Stimulated activated CD8-positive, alpha-beta memory T cell treated with anti-CD3 and anti-CD28 coated beads, Interleukin-12 subunit alpha, Interleukin-12 subunit beta, amount 100 ng/mL, for 1 hour (primary cell): ENCODE measurements around the gene KCNG1.
"Not testable (repeated sequence)": the region's sequence is repeated elsewhere in the genome, so short reads cannot be mapped to it uniquely, and the experiment has no call there.

Experiments
- DNase-seq: peaks from one replicate; pipeline ENCODE4 v3.0.0-alpha.2; 2020; ENCODE audit warnings: low read depth

Gene KCNG1

DNA sequence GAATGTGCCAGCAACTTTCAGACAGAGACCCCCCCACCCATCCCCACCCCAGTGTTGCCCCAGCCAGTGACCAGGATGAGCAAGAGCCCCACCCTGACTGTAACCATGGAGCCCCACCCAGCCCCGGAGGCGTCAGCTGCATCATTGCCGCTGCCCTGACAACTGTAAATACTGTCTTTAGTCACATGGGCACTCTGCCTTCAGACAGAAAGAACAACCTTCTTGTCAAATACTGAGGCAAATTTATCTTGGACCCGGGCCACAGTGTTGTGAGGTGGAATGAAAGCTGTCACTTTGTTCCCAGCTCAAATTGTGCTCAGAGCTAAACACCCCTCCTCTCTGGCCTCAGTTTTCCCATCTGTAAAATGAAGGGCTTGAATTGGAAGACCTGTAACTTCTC is 40.5 kb downstream of the KCNG1 start:
- DNase-seq: no peak

DNA sequence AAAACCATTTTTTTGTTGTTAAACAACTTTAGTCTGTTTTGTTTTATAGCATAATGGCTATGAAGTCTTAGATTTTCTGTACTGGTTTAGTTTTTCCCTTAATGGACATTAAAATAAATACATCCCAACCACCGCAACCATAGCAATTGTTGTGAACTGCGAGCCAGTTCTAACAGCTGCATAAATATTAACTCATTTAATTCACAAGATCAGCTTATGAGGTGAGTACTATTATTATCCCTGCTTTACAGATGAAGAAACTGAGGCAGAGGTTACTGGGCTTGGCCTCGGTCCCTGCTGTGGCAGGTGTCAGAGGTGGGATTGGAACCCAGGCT is 41.2 kb downstream of the KCNG1 start:
- DNase-seq: no peak

DNA sequence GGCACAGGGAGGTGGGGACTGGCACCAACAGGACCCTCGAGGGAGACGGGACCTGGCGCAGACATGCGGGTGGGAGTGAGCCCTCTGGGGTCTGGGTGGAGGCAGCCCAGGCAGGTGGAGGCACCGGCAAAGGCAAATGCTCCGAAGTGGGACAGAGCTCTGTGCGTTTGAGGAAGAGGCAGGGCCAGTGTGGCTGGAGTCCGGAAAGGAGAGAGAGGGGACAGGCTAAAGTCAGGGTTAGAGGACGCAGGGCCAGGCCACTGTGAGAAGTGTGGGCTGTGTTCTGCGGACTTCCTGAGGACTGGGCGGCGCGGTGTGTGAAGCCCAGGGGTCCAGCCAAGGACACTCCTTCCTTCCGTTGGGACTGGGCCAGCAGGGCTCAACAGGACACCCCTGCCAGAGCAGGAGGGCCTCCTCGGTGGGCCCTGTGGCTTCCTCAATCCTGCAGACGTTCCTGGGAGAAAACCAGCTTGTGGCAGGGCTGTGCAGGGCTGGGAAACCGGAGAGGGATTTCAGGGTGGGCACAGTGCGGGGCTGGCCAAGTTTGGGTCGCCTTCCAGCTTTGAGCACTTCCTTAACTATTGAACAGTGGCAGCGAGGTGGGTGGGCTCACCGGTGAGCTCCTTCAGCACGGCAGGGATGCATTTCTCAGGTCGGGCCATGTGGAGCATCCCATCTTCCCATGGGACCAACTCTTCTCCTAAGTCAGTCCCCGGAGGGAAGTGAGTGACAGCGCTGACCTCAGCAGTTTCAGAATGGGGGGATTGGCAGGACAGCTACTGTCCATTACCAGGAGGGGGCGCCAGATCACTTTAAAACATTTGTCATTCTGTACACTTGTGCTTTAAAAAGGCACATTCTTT is 41.8 kb downstream of the KCNG1 start:
- DNase-seq: peak; percentile 62

DNA sequence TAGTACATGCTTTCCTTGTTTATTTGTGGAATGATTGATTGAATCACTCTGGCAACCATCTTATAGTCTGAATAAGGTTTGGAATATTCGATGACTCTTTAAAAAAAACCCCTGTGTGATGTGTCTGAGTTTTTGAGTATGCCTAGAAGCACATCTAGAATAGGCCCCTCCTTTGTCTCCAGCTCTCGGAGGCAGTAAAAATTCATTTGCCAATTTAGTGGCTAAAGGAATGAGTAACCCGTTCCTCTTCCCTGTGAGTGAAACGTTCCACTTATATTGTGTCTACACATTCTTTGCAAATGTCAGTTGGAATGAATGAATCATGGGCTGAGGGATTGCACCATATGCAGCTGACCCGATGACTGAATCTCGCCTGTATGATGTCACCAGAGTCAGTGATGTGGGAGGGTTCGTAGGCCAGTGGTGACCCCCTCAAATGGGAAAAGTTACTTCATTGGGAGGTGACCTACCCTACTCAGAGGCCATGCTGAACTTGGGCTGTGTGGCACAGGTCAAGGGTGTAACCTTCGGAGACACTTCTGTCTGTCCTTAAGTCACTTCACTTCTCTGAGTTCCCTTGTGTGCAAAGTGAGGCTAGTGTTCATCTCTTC is 42.7 kb downstream of the KCNG1 start:
- DNase-seq: no peak

DNA sequence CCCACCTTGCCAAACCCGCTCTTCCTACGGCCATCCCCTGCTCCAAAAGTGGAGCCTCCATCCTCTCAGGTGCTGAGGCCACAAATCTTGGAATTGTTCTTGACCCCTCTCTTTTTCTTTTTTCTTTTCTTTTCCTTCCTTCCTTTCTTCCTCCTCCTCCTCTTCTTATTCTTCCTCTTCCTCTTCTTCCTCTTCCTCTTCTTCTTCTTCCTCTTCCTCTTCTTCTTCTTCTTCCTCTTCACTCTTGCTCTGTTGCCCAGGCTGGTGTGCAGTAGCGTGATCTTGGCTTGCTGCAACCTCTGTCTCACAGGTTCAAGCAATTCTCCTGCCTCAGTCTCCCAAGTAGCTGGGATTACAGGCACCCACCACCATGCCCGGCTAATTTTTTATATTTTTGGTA is 44.4 kb downstream of the KCNG1 start:
- DNase-seq: not testable (repeated sequence)

DNA sequence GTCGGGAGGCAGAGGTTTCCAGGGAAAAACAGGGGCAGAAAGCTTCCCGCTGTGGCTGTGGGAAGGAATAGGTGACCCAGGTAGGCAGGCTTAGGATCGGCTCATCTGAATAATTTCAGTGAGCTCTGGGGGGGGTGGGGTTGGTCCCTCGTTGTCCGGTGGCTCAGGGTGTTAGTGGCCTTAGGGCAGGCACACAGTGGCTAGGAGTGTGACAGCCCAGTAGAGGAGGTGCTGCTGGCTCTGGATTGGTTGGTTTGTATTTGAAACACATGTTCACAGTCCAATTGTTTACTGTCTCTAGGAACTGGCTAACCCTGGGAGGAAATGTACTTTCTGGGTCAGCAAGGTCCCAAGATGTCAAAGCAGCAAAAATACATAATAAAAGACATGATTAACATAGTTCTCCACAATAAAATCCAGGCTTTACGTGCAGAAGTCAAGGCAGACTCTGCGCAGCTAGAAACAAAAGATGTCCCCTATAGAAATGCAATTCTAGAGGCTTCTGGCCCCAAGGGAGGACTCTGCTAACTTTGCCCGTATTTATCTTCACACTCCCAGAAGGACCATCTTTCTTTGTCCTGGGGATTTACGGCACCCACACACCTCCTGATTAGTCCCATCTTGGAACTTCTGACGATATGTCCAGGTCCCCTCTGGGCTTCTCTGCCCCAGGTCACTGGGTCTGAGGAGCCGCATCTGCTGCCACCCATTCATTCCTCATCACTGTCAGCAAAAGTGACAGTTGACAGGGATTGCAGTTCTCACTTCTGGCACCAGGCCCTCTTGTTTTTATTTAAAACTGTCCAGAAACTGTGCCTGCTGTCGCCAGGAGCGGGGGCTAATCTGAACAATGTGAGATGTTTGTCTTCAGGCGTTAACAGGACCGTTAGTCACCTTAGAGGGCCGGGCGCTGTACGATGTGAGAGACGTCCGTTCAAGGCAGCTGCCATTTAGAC is 45.6 kb downstream of the KCNG1 start:
- DNase-seq: no peak

DNA sequence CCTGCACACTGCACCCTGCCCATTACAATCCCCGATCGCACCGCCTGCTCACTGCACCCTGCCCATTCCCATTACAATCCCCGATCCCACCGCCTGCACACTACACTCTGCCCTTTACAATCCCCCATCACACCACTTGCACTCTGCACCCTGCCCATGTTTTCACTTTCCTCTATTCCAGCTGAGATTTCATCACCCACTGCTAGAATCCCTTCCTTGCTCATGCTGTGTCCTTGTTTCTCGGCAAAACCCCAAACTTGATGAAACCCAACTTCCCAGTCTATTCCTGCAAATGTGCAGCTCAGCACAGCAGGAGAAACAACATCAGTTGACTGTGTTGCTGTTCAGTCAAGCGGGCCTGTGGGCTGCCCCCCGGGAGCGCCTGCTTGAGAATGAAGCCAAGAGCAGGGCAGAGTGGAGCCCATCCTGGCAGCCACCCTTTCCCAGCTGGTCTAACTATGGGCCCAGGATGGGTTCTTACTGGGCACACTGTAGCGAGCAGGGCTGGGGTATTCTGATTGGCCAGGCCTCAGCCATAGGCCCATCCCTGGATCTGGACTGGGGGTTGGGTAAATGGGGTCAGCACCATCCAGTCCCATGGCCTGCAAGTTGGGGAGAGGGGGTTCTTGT is 47.1 kb downstream of the KCNG1 start:
- no peak for DNase-seq

DNA sequence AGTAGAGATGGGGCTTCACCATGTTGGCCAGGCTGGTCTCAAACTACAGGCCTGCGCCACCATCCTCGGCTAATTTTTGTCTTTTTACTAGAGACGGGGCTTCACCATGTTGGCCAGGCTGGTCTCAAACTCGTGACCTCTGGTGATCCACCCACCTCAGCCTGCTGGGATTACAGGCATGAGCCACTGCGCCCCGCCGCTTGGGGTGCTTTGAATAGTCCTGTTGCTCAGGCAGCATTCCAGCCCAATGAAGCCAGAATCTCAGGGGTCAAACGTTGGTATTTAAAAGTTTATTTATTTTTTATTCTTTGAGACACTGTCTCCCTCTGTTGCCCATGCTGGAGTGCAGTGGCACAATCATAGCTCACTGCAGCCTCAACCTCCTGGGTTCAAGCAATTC is 53.0 kb downstream of the KCNG1 start:
- no peak for DNase-seq

DNA sequence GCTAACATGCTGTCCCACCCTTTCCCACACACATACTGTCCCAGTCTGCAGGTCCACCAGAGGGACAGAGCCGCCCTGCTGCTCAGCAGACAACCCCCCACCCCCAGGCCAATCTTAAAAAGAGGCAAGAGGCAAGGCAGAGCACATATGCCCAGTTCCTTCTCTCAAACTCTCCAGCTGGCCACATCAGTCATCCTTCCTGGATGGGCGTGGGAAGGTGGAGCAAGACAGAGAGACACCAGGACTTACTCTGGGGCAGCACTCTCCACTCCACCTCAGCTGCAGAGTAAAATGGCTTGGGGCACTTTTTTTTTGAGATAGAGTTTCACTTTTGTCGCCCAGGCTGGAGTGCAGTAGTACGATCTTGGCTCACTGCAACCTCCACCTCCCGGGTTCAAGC is 53.5 kb downstream of the KCNG1 start:
- DNase-seq: no peak

DNA sequence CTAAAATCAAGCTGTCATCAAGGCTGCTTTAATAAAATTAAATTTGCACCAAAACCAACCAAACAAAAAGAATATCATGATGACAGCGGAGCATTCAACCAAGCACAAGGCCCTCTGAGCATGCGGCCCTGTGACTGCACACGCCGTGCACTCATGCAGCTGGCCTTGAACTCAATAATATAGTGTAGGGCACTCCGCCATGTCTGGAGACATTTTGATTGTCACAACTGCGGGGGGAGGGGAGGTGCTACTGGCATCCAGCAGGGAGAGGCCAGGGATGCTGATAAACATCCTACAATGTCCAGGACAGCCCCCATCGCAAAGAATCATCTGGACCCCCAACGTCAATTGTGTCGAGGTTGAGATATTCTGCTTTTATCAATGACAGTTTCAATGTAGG is 54.6 kb downstream of the KCNG1 start:
- DNase-seq: no peak

DNA sequence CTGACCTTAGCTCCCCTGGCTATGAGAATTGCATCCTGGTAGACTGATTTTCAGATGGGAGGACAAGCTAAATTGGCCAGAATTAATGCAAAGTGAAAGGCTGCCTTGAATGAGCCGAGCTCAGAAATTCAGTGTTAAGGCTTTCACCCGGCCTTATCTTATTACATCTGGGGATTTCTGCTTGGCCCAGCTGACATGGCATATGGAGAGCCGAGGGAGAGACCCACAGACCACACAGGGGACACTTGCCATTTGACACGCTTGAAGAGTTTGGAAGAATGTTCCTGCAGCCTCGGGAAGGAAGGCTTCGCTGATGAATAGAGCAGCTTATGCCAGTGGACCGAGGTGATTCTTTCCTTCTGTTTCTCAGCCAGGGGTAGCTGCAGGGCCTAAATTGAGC is 55.3 kb downstream of the KCNG1 start:
- DNase-seq: no peak

DNA sequence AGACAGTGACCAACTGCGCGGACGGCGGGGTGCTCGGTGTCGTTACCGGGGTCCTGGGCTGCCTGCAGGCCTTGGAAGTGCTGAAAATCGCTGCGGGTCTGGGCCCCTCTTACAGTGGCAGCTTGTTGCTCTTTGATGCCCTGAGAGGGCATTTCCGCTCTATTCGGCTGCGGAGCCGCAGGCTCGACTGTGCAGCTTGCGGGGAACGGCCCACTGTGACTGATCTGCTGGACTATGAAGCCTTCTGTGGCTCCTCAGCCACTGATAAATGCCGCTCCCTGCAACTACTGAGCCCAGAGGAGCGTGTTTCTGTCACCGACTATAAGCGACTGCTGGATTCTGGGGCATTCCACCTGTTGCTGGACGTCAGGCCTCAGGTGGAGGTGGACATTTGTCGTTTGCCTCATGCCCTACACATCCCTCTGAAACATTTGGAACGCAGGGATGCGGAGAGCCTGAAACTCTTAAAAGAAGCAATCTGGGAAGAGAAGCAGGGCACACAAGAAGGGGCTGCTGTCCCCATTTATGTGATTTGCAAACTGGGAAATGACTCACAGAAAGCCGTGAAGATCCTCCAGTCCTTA is 63.3 kb downstream of the KCNG1 start:
- no peak for DNase-seq

DNA sequence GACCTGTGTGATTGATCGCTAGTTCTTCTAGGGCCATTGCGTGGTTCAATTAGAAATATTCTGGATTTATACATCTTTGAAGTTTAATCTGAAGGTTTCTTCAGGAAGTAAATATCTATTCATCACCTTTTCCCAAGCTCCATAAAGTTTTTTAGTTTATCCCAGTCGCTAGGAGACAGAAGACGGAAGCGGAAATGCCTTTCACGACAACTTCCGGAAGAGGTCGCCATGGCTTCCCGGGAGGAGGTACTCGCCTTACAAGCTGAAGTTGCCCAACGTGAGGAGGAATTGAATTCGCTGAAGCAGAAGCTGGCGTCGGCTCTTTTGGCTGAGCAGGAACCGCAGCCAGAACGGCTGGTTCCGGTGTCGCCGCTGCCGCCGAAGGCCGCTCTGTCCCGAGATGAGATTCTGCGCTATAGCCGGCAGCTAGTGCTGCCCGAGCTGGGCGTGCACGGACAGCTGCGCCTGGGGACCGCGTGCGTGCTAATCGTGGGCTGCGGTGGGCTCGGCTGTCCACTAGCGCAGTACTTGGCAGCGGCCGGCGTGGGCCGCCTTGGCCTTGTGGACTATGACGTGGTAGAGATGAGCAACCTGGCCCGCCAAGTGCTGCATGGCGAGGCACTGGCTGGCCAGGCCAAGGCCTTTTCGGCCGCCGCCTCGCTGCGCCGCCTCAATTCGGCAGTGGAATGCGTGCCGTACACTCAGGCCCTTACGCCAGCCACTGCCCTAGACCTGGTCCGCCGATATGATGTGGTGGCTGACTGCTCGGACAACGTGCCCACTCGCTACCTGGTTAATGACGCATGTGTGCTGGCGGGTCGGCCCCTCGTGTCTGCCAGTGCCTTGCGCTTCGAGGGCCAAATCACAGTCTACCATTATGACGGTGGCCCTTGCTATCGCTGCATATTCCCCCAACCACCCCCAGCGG is 64.0 kb downstream of the KCNG1 start, which contains the start of gene MOCS3:
Gene MOCS3 (plus strand): TSS at position 204 of the 928 bp plus-strand sequence. CDS start 25 bp downstream, at position 229.
- DNase-seq: peak; percentile 75

DNA sequence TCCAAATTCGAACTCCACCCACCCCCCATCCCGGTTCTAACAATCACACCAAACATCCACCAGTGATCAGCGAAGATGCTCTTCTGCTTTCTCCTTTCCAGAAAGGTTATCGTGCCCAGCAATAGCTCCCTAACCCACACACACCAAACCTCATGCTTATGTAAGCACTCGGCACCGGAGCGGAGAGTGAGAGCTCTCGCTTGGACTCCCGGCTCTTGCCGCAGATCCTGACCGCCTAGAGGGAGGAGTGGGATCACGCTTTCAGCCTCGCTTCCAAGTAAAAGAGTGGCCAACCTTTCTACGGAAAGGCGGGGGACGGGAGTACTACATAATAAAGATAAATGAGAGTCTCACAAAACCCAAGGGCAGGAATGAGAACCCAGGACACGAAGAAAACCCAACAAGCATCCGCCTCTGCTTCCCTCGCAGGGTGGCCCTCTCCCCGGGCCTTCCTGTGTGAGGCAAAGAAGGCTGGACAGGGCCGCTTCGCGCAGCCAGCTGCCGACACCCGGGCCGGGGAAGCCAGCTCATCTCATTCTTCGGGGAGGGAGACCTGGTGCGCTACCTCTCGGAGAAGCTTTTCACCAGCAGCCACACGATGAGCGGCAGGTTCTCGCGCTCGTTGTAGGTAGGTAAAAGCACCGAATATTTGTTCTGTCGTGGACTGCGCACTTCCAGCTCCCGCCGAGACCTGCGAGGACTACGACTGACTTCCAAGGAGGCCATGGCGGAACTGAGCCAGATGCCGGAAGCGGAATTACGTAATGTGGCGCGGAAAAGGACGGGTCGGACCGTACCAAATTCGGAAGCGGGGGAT is 64.9 kb downstream of the KCNG1 start, which contains the start of gene DPM1:
Gene DPM1 (minus strand): TSS at position 735 of the 817 bp plus-strand sequence. CDS start 9 bp downstream, at position 726.
- peak; percentile 86 for DNase-seq

DNA sequence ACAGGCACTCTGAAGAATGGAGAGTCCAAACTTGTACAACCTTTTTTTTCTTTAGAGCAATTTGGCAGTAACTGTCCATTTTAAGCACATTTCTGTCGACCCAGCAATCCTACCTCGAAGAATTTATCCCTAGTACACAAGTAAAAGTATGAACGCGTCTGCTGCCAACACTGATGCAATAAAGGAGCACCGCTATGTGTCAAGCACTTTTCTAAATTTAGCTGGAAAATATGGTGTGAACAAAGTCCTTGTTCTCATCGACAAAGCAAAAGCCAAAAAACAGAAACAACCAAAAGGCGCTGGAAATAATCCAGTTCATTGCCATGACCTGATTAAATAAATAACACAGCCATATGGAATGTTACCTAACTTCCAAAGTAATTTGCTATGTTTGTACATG is 65.6 kb downstream of the KCNG1 start:
- DNase-seq: no peak

DNA sequence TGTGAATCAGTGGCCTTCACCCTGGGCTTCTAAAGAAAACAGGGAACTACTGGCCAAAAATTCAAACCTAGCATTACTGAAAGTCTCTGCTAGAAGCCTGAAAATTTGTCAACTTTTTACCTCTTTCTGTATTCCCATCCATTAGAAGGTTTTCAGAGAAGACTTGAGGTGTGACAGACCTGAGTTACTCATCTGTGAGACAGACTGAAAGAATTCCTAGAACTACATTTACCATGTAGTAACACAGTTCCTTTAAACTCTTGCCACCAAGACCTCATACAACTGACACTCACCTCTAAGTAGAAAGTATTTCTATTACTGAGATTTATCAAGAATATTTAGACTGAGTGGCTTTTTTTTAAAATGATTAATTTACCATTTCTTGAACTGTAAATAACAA is 69.1 kb downstream of the KCNG1 start:
- DNase-seq: no peak
